DMS153 (cell line): ENCODE data around the gene ITPR2.
A peak's percentile ranks its signal among the peaks of the same experiment; 100 is the strongest.
"Not testable (repeated sequence)": the region's sequence is repeated elsewhere in the genome, so short reads cannot be mapped to it uniquely, and the experiment has no call there.

Source experiments
- DNase-seq: peaks from one replicate; lab custom pipeline; 2025; lab: John Stamatoyannopoulos, UW

Gene ITPR2

DNA sequence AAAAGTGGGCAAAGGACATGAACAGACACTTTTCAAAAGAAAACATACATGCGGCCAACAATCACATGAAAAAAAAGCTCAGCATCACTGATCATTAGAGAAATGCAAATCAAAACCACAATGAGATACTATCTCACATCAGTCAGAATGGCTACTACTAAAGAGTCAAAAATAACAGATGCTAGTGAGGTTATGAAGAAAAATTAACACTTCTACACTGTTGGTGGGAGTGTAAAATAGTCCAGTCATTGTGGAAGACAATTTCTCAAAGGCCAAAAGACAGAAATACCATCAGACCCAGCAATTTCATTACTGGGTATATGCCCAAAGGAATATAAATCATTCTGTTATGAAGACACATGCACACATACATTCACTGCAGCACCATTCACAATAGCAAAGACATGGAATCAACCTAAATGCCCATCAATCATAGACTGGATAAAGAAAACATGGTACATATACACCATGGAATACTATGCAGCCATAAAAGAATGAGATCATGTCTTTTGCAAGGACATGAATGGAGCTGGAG lies 103.8 kb downstream of the ITPR2 start:
- DNase-seq, result not testable (repeated sequence)

DNA sequence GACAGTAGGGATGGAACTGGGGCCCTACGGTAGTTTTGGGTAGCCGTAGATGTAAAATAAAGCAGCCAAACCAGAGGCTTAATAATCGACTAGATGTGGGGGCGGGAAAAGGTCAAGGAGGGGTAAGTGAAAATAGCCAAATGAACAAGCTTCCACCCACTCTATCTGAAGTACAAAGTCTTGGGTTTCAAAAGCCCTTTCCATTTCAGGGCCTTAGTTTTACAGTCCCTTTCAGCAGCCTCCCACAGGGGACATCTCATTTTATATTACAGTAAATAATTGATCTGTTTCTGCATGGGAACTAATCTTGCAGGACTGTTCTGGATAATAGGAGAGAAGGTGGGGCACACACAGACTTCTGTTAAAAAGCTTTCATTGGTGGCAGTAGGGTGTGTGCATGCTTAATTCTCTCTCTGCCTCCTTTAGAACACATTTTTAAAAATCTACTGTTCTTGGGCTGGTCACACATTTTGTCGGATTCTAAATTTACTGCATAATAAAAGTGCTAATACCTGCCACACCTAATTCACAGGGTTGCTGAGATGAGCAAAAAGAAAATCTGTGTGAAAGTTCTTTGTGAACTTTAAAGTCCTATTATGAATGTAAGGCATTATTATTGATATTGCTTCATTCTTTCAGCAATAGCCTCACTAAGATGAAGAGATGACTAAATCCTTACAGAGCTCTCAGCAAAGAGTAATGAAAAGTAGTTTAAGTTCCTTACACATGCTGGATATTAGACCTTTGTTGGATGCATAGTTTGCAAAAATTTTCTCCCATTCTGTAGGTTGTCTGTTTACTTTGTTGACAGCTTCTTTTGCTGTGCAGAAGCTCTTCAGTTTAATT lies 104.6 kb downstream of the ITPR2 start:
- no peak for DNase-seq

DNA sequence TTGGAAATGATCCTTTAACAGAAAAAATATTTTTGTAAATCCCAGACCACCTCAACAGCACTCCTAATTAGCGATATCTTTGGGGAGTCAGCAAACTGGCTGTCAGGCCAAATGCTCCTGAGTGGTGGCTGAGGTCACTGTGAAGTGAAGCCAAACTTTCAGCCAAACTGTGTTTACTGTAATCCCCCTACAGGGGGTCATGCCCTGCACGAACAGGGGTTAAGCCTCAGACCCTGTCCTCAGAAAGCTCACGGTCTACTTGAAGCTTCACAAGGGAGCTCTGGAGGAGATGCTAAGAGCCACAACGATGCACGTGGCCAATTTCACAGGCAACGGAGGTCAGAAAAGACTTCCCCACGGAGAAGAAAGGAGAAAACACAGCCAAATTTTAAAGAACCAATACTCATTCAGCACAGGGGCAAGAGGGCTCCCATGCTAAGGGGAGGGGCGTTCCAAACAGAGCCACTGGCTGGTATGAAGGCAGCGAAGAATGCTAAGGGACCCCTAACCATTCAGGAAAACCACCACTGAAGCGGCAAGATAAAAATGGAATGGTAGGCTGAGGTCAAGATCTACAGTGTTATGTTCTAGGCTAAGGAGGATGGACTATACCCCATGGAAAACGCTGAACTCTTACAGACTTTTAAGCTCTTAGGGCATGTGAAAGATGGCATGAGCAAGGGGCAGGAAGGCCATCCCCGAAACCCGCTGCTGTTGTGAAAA lies 105.4 kb downstream of the ITPR2 start:
- DNase-seq, result no peak

DNA sequence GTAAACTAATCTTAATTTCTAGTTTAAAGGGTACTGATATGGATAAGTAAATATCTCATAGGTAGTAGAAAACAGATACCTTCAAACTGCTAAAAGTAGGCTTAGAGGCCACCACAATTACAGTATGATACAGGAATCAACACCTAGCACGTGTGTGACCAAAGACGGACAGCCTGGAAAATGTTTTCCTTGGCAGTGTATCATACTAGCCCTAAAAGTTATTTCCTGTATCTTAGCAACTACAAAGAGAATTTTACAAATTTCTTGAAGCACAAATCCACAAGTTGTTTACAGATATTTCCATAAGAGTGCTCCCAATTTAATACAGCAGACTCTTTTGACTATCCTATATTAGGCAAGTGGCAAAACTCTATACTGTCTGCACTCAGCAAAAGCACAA lies 106.0 kb downstream of the ITPR2 start:
- no peak for DNase-seq

DNA sequence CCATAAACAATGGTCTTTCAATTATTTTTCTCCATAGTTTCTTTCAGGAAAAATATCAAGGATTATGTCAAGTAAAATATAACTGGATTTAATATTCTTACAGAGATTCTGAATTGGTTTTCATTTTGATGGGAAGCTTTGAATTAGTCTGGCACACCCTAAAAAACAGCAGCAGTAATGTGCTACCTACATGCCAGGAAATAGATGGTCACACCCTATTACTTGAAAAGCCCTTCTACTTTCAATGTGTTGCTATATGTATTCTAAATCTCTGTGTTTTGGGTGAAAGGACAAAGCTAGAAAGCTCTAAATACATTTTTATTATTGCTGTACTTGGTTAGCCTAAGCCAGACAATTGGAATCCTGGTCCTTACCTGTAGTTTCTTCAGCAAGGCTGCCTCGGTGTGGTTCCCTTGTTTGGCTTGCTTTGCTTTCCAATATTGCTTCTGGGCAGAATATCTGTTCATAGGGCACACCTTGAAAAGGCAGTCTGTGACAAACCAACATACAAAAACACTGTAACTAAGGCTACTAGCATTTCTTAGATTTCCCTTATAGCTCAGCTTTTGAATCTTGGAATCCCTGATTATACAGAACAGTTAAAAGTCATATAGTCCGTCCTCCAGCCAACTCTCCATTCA lies 107.6 kb downstream of the ITPR2 start:
- DNase-seq, result no peak

DNA sequence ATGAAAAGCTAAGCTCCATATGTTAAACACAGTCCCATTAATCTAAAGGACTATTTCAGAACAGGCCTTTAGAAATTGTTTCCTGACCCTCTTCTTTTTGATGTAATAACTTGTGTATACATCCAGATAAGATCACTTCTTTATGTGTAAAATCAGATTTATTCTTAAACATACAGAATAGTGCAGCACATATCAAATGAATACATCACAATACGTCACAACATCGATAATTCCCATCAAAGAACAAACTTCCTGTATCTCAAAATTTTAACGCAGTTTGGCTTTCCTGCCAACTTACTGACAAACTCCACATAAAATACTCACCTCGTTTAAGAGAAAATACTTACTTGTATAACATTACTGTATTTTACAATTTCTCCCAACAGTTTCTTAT lies 108.7 kb downstream of the ITPR2 start:
- DNase-seq, result no peak

DNA sequence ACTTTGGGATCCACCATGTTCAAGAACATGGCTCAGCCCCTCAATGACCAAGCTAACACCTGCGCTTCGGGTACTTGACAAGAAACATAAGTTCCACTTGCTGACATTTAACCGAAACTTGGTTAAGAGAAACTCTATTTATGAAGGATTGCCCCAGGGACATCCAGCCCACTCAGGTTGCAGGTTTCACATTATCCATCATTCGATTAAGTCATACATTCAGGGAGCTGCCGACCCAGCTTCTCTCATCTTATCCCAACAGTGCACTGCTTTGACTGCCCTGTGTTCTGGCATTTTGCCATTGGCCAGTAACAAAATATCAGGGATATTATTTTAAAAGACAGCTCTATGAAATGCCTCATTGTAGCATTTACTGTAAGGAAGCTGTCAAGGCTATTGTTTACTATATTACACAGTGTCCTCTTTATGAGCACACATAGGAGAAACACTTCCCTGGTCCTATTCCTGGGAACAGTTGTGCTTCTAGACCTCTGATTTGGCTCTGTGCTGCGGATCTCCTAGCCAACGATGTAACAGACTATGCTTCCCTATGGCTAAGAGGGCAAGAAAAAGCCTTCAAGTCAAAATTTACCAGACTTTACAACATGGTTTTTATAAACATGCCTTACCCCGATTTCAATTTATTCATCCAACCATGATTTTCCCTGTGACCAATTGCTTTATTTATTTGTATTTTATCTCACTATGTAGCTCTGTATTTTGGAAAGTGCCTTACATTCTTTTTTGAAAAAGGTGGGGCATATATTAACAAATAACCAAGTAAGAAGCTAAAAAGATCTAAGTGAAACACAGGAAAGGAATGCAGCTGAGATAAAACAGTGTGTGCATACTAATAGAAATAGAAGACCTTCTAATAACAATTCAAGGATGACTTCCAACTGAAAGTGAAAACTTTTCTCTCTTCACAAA lies 109.3 kb downstream of the ITPR2 start:
- no peak for DNase-seq

DNA sequence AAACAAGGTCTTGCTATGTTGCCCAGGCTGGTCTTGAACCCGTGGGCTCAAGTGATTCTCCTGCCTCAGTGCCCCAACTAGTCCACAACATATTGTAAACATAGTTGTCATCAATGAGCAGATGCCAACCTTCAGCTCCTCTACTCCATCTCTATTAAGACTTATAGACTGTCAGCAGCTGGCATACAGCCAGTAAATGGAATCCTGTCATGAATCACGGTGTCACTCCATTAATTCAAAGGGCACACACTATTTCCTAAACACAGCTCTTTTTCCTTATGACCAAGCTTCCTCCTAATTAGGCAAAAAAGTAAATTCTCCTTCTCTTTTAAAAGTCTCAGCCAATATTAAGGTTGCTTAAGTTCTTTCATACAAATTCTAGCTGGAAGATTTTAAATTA lies 111.2 kb downstream of the ITPR2 start:
- DNase-seq, result peak; percentile 33

DNA sequence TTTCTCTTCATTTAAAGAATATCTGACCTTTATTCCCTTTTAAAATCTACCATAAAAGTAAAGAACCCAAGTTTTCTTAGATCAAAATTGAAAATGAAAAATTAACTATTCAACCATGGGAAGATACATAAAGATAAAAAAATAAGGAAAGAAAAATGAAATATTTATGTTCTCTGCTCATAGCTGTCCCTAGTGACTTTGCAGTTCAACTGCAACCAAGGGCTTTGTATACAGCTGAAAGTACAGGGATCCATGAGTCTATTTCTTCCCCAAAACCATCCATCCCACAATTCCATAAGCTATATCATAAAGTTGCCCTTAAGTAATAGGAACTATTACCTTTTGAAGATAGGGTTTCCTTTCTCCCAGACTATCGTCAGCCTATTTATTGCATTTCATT lies 113.1 kb downstream of the ITPR2 start:
- no peak for DNase-seq

DNA sequence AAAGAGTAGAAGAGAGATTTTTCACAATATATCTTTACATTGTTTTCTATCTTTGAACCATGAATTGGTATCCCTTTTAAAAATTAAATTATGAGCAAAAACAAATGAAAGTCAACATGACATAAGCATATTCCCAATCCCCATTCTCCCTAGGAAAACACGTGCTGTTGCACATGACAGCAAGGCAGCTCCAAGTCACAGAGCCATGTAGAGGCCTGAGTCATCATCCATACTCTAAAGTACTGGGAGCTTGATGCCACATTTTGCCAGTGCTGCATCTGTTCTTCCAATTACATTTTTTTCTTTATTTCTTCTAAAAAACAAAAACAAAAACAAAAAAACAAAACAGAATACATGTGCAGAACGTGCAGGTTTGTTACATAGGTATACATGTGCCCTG lies 115.2 kb downstream of the ITPR2 start:
- no peak for DNase-seq

DNA sequence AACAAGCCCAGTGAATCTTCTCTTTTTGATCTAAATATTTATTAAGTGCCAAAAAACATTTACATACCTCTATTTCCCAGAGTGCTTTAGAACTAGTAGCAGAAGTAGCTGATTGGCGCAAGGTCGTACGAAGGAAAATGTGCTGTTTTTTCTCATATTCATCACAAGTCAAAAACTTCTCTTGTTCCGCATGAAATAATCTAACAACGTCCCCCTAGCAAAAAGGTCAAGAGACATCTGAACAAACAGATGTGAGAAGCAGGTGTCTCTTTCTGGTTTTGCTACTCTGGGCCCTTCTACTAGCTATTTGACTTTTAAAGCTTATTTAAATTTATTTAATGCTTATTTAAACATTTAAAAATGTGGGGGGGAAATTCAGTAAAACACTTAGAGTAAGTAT lies 117.8 kb downstream of the ITPR2 start:
- DNase-seq, result no peak

DNA sequence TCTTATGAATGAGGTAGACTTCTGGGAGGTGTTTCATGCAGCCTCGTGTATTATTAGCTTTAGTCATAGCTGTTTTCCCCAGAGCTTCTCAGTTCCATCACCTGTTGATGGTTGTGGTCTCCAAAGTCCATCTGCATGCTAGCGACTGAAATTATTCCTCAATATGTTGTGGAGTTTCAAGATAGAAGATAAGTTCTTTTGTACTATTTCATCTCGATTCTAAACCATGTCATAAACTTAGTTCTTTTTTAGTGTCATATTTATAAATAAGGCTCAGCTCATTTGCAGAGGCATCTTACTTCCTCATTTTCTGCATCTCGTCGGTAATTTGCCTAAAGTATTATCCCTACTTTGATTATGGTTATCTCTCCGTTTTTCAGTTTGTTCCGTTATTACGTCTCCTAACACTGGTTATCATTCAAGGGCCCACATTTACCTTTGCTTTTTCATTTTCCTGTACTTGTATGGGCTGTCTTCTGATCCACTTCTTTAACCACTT lies 119.1 kb downstream of the ITPR2 start:
- no peak for DNase-seq

DNA sequence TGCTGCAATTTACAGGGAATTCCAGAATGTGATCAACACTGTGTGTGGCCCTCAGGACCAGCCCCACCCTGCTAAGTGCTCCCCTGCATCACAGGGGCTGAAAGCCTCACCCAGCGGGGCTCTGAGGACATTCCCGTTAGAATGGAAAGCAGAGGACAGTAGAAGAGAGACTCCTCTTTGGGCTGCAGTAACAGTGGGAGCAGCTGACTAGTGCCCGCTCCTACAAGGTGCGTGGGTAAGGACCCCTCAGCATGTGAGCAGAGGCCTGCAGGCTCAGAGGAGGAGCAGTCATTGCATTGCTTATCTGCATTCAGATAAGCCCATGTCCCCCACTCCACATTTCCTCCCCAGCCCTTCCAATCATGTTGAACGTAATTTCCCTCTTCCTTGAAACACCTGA lies 120.1 kb downstream of the ITPR2 start:
- no peak for DNase-seq

DNA sequence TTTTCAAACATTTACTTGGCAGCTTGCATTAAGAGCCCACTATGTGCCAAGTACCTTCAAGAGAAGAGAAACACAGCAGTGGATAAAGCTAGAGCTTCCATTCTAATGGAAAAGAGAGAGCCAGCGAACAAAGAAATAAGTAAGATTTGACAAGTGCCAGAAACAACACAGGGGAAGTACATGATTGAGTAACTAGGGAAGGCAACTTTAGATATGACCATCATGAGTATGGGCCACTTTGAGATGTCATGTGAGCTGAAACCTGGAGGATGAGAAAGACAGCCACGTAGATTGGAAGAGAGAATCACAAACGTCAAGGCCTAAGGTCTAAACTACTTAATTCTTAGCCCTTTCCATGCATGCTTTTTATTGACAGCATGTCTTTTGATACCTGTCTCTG lies 121.4 kb downstream of the ITPR2 start:
- DNase-seq, result no peak

DNA sequence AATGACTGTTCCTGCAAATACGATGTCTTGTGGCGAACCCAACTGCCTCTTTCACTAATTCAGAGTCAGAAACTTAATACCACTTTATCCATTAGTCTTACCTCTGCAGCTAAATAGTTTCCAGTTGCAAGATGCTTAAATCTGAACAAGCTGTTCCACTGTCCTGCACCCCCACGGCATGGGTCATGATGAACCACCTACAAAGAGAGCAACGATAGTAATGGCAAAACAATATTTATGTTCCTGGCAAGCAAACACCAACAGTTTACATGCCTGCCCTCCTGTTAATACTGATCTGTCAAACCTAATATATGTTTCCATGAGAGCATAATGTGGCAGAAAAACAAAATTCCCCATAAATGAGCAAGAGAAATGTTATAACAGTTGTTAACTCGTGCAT lies 121.9 kb downstream of the ITPR2 start:
- no peak for DNase-seq

DNA sequence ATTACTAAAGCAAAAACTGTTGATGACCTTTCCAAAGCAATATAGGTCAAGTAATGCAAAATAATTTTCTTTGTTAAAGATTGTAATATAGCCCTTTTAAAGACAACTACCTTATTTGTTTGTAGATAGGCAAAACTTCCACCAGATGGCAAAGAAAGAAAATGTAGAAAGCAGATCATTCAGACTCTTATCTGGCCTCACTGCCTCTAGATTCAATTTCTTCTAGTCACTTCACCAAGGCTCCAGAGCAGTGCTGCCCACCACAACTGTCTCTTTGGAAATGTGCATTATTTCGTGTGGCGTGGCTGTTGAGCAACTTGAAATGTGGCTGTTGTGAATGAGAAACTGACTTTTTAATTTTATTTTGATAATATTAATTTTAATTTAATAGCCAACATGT lies 127.1 kb downstream of the ITPR2 start:
- no peak for DNase-seq

DNA sequence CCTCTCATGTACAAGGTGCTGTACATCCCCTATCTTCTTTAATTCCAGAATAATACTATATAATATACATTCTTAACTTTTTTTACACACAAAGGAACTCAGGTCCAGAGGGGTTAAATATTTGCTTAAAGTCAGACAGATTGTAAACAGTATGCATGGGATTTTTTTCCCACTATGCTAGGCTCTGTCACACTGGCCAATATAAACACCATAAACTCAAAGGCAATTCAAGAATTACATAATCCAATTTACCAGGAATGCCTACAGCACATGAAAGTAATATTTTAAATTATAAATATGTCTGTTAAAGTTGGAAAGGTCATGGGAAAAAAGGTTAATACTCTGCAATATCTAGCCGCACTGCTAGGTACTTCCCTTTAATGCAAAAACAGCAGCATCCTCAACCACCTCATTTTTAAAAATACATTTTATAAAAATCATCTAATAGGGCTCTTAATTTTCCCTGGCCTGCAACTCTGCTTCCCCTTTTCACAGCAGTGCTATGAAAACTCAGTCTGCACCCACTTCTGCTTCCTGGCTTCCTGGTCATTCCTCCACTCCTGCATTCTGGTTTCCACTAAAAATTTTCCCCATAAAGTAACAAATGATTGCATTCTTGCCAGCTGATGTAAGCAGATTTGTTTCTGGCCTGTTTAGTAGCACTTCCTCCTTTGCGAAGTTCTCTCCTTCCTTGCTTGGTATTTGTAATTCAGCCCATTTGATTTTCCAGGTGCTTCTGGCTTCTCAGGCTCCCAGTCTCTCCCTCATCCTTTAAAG lies 128.1 kb downstream of the ITPR2 start:
- no peak for DNase-seq

DNA sequence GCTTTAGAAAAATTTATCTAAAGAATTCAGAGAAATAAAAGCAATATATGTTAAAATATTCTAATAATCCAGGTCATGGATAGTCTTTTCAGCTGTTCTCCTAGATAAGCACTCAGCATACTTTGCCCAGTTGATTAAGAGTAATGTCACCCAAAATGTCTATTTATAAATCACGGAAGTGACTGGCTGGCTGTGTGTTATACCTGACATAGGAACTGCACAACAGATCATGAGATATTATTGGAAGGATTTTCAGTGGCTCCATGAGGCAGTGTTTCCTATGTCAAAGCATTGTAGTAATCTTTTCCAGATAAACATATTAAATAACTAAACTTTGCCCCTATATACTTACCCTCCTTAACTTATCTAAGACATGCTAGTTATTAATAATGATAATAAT lies 128.8 kb downstream of the ITPR2 start:
- DNase-seq, result no peak

DNA sequence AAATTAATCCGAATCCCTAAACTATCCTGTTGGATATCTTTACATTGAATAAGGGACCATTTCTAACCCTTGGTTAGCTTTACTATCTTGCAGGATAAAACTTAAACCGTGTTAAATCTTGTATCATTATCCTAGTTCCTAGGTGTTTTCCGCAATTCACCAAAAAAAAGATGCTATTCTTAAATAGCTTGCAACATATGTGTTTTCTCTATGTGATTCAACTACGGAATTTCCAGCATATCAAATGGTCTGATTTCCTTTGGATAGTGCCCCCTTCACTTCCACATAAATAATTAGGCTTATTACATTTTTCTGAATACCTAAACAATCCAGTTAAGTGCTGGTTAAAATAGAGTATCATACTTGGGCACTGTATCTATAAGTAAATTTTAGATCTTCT lies 130.3 kb downstream of the ITPR2 start:
- DNase-seq, result no peak

DNA sequence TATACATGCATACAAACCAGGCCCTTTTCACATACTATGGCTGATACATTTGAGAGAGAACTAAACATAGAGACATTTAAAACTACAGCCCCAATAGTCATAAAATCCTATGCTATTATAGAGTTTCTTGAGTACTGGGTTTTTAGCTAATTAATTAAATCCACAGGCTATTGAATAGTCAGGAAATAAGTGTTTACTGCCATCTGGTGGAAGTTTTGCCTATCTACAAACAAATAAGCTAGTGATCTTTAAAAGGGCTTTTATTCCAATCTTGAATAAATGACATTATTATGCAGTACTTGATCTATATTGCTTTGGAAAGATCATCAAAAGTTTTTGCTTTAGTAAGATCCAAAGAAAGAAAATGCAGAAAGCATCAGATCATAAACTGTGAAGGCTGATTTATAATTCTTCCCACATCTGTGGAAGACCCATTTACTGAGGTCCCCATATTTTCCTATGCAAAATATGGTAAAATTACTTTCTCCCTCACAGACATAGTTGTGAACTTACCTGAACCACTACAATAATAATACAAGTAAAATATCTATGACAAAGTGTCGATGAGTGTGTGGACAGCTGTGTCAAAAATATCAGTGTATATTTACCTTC lies 131.3 kb downstream of the ITPR2 start:
- peak; percentile 41 for DNase-seq
